Measurements from ENCODE around the gene TCTA.
"Not testable (repeated sequence)": the region's sequence is repeated elsewhere in the genome, so short reads cannot be mapped to it uniquely, and the experiment has no call there.

The TCTA gene, protein sequence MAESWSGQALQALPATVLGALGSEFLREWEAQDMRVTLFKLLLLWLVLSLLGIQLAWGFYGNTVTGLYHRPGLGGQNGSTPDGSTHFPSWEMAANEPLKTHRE

GRCh38 chr3:49411968-49412631, at the start of gene TCTA, which contains the start of gene RHOA:
Gene TCTA, plus strand, starts transcription at chr3:49412423. Its CDS starts 4 bp downstream, at chr3:49412427.
Gene RHOA, minus strand, starts transcription at chr3:49411976. Its CDS starts 36,387 bp downstream, at chr3:49375589.
- DNase-seq (ENCODE audit: low read depth in 3 of 3, low spot score in 1 of 3): peak; percentile 96 to 98 (median 98)

DNA sequence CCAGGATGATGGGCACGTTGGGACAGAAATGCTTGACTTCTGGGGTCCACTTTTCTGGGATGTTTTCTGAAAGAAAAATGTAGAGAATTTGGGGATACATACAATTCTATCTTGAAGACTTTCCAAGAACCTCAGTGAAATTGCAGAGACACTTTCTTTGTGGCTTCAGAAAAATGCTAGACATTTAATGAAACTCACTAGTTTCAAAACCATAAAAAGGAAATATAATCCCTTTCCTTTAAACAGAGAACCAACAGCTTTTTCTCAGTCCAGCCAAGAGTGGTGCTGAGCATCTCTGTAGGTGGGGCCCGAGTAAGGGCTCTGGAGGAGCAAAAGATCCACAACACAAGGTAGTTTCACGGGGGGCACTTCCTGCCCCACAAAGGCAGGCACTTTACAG, 49.7 kb upstream of the TCTA start:
- no peak for DNase-seq (ENCODE audit: low read depth in 3 of 3, low spot score in 1 of 3)

GRCh38 chr3:49370585-49371290, 41.5 kb upstream of the TCTA start:
- DNase-seq (ENCODE audit: low read depth in 3 of 3, low spot score in 1 of 3): no peak

DNA sequence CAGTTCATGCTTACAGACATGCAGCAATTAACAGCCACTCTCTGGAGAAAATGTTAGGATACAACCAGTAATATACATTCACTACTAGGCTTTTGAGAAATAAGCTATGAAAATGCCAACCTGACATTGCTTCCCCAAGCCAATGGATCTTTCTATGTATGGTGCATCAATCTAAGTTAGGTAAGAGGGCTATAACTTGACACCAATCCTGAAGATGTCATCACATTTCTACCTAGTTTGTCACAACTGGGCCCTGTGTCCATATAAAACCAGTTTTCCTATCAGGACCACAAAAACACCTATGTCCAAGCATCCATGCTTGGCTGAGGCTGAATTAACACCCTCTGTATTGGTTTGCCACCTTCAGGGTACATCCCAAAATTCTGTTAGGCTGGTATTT, 40.3 kb upstream of the TCTA start:
- no peak for DNase-seq (ENCODE audit: low read depth in 3 of 3, low spot score in 1 of 3)

DNA sequence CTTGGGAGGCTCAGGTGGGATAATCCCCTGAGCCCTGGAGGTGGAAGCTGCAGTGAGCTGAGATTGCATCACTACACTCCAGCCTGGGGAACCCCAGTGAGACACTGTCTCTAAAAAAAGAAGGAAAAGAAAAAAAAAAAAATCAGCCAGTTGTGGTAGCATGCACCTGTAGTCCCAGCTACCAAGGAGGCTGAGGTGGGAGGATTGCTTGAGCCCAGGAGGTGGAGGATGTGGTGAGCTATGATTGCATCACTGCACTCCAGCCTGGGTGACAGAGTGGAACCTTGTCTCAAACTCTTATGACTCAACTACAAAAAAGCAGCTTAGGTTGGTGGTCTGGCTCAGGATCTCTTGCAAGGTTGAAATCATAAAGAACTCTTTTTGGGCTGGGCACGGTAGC, 34.7 kb upstream of the TCTA start:
- peak in 1 of 3 donors; percentile 27 for DNase-seq (ENCODE audit: low read depth in 3 of 3, low spot score in 1 of 3)

DNA sequence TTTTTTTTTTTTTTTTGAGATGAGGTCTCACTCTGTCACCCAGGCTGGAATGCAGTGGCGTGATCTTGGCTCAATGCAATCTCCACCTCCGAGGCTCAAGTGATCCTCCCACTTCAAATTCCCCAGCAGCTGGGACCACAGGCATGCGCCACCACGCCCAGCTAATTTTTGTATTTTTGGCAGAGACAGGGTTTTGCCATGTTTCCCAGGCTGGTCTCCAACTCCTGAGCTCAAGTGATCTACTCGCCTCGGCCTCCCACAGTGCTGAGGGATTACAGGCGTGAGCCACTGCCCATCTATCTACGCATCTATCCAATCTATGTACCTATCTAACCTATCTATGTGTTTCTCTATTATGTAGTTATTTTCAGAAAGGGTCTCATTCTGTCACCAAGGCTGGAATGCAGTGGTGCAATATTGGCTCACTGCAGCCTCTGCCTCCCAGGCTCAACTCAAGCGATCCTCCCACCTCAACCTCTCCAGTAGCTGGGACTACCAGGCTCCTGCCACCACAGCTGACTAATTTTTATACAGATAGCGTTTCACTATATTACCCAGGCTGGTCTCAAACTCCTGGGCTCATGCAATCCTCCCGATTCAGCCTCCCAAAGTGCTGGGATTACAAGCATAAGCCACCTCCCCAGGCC, 33.9 kb upstream of the TCTA start:
- DNase-seq (ENCODE audit: low read depth in 3 of 3, low spot score in 1 of 3): no peak

GRCh38 chr3:49383387-49383786, 28.8 kb upstream of the TCTA start:
- no peak for DNase-seq (ENCODE audit: low read depth in 3 of 3, low spot score in 1 of 3)

DNA sequence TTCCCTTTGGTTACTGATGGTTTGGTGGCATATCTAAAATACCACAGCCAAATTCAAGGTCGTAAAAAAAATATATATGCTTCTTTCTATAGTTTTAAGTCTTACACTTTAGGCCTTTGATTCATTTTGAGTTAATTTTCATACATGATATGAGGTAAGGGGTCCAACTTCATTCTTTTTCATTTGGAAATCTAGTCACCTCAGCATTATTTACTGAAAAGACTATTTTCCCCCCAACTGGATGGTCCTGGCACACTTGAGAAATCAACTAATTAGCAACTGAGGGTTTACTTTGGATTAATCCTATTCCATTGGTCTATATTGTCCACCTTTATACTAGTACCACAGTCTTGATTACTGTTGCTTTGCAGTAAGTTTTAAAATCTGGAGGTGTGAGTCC, 26.6 kb upstream of the TCTA start:
- no peak for DNase-seq (ENCODE audit: low read depth in 3 of 3, low spot score in 1 of 3)

DNA sequence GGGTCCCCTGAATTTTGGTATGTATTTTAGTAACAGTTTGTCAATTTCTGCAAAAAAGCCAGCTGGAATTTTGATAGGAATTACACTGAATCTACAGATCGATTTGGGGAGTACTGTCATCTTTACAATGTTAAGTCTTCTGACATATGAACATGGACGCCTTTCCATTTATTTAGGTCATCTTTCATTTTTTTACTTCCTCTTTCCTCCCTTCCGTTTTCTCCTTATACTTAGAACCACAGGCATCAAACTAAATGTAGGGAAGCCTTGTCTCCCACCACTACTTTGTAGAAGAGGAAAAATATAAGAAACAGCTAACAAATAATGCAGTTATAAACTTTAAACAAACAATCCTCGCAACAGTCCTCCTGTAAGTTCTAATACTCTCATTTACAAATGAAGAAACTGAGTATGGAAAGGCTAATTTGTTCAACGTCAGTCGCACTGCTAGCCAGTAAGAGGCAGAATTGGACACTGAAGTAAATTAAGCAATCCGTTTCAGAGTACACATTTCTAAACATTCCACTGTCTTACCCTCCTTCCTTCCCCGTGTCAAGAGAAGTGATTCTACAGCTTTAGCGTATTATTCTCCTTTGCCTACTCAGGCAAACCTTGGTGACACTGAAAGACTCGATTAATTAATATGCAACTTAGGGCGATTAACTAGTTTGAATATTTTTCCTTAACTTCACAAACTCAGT, 26.0 kb upstream of the TCTA start:
- no peak for DNase-seq (ENCODE audit: low read depth in 3 of 3, low spot score in 1 of 3)

DNA sequence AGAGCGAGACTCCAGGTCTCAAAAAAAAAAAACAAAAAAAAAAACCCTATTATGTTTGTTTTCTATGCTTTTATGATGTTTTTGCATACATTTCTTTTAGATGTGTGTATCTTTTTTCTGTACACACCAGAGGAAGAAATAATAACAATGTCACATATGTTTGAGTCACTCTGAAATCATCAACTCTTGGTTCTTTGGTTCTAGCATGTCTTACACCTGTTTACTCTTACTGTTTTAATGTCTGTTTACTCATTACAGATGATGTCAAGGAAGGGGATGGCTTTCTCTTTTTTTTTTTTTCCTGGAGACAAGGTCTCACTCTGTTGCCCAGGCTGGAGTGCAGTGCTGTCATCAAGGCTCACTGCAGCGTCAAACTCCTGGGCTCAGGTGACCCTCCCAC, 24.5 kb upstream of the TCTA start:
- DNase-seq (ENCODE audit: low read depth in 3 of 3, low spot score in 1 of 3): no peak

DNA sequence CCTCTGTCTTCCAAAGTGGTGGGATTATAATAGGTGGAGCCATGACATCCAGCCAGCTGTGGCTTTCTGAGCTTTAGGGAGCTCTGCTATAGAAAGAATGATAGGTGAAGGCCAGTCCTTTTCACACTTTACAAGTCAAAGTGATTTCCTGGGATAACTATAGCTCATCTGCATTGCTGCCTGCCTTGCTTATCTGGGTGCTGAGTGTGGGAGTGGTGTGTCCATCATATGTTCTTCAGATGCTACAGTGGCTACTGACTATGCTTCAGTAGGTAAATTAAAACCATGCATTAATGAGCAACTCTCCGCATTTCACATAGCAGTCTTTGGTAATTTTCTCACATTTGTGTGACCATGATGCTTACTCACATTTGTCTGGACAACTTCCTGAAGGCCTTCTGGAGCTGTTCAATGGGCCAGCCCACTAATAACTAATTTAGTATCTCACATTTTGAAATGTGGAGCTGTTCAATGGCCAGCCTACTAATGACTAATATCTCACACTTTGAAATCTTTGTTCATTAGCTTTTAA, 23.9 kb upstream of the TCTA start:
- no peak for DNase-seq (ENCODE audit: low read depth in 3 of 3, low spot score in 1 of 3)

- DNase-seq (ENCODE audit: low read depth in 3 of 3, low spot score in 1 of 3): no peak
These were observed 22.9 kb upstream of the TCTA start for GRCh38 chr3:49389297-49389696.

DNA sequence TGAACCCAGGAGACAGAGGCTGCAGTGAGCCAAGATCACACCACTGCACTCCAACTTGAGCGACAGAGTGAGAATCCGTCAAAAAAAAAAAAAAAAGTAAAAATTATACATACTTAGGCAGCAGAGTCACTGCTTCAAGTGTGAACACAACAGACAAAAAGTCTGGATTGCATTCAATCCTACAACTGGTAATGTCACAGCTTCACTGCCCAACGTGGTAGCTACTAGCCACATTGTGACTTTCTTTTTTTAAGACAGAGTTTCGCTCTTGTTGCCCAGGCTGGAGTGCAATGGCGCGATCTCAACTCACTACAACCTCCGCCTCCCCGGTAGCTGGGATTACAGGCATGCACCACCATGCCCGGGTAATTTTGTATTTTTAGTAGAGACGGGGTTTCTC, 20.9 kb upstream of the TCTA start:
- DNase-seq (ENCODE audit: low read depth in 3 of 3, low spot score in 1 of 3): not testable (repeated sequence)

DNA sequence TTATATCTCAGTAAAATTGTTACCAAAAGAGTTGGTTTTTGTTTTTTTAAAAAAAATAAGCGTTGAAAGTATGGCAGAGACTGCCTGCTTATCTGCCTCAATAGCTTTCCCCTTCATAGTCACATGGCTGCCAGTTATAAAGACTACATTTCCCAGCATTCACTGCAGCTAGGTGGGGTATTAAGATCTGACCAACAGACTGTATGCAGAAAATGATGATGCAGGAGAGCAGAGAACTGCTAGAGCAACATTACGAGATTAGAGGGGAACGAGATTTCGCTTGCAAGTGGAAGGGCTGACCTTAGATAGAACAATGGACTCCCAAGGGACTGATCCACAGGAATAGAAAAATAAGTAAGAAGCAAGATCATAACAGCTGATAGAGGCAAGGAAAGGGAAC, 14.8 kb upstream of the TCTA start:
- no peak for DNase-seq (ENCODE audit: low read depth in 3 of 3, low spot score in 1 of 3)

- no peak for DNase-seq (ENCODE audit: low read depth in 3 of 3, low spot score in 1 of 3)
These were observed 12.8 kb upstream of the TCTA start for GRCh38 chr3:49399461-49399860.

- no peak for DNase-seq (ENCODE audit: low read depth in 3 of 3, low spot score in 1 of 3)
These were observed 10.5 kb upstream of the TCTA start for GRCh38 chr3:49401766-49402165.

DNA sequence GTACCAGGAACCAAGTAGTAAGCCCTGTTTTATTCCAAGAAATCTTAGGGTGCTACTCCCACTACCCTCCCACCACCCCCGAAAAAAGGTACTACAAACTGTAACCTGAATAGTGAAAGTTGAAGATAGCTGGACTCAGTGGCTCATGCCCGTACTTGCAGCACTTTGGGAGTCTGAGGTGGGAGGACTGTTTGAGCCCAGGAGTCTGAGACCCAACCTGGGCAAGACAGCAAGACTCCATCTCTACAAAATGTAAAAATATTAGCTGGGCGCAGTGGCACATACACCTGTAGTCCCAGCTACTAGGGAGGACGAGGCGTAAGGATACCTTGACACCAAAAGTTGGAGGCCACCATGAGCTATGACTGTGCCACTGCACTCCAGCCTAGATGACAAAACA, 8.3 kb upstream of the TCTA start:
- DNase-seq (ENCODE audit: low read depth in 3 of 3, low spot score in 1 of 3): no peak

GRCh38 chr3:49405570-49405969, 6.7 kb upstream of the TCTA start:
- DNase-seq (ENCODE audit: low read depth in 3 of 3, low spot score in 1 of 3): not testable (repeated sequence)

DNA sequence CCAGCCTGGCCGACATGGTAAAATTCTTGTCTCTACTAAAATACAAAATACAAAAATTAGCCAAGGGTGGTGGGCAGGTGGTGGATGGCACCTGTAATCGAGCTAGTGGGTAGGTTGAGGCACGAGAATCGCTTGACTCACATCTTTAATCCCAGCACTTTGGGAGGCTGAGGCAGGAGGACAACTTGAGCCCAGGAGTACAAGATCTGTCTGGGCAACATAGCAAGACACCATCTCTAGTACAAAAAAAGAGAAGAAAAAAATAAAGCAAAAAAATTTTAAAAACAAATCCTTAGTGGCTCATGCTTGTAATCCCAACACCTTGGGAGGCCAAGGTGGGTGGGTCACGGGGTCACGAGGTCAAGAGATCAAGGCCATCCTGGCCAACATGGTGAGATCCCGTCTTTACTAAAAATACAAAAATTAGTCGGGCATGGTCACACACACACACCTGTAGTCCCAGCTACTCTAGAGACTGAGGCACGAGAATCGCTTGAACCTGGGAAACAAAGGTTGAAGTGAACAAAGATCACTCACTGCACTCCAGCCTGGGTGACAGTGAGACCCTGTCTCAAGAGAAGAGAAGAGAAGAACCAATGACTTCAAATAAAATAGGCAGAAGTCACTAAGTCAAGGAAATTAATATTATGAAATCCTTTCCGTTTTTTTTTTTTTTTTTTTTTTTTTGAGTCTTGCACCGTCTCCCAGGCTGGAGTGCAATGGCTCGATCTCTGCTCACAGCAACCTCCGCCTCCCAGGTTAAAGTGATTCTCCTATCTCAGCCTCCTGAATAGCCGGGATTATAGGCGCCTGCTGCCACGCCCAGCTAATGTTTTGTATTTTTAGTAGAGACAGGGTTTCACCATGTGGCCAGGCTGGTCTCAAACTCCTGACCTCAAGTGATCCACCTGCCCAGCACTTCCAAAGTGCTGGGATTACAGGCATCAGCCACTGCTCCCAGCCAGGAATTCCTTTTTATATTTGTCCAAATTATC, 5.4 kb upstream of the TCTA start:
- no peak for DNase-seq (ENCODE audit: low read depth in 3 of 3, low spot score in 1 of 3)
